ENCODE measurements around the gene COPB1.

Gene COPB1

DNA sequence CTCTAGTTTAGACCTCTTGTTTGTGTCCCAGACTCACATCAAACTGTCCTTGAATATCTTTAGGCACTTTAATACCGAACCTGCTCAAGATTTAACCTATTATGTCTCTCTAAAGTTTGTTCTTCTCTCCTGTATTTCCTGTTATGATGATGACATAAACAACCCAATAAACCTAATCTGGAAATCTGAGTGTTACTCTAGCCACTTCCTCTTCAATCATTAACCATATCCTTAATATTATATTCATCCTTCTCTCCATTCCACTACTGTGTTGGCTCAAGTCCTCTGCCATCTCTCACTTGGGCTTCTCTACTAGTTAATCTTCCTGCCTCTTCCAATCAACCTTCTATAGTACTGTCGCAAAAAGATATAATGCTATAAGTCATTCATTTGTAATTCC, 36.0 kb downstream of the COPB1 start:
- Histone ChIP-seq H3K9ac (ENCODE audit: low read depth, low read length) (no peak overlapping the region), H3K9me3 (ENCODE audit: control insufficient read depth, insufficient read depth, low read length) (no peaks in the 10 kb centered on the region), H3K4me1 (ENCODE audit: insufficient read depth, low read length) (no peaks in the 10 kb centered on the region), H3K36me3 (ENCODE audit: insufficient read depth, low read length) (peaks cover 25% of the 10 kb centered on the region)

GRCh38 chr11:14460147-14460546, 39.5 kb downstream of the COPB1 start:
- H3K9me3 ChIP-seq (ENCODE audit: control insufficient read depth, insufficient read depth, low read length), result no peaks in the 10 kb centered on the region

DNA sequence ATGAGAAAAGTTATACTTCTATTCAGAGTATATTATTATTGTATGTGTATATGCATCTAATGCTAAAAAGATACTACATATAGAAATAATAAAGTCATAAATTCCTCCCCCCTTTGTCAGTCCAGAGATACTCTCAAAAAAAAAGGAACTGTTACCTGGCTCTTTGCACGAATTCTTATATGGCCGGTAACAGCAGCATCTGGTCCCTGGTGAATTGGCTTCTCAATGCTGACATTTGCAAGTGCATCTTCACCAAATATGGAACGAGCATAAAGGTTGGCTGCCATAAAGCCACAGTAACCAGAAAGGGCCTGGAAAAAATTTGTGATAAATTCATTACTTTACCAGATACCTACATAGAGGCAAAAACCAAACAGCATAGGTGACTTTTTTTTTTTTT, 41.2 kb downstream of the COPB1 start:
- Histone ChIP-seq H3K36me3 (ENCODE audit: insufficient read depth, low read length) (peaks cover 14% of the 10 kb centered on the region), H3K9me3 (ENCODE audit: control insufficient read depth, insufficient read depth, low read length) (no peaks in the 10 kb centered on the region), H3K9ac (ENCODE audit: low read depth, low read length) (no peak overlapping the region), H3K4me1 (ENCODE audit: insufficient read depth, low read length) (no peaks in the 10 kb centered on the region)

More at GRCh38 chr11:14460147-14460546, 39.5 kb downstream of the COPB1 start:
- Histone ChIP-seq H3K9ac (ENCODE audit: low read depth, low read length) (no peak overlapping the region), H3K36me3 (ENCODE audit: insufficient read depth, low read length) (peaks cover 16% of the 10 kb centered on the region), H3K4me1 (ENCODE audit: insufficient read depth, low read length) (no peaks in the 10 kb centered on the region)

GRCh38 chr11:14455648-14456430, 43.8 kb downstream of the COPB1 start:
- Histone ChIP-seq H3K9ac (ENCODE audit: low read depth, low read length) (no peak overlapping the region), H3K9me3 (ENCODE audit: control insufficient read depth, insufficient read depth, low read length) (no peaks in the 10 kb centered on the region), H3K4me1 (ENCODE audit: insufficient read depth, low read length) (no peaks in the 10 kb centered on the region), H3K36me3 (ENCODE audit: insufficient read depth, low read length) (0 out of 2 replicates have a peak, but pooled peaks cover 5% of the 10 kb centered on the region)

DNA sequence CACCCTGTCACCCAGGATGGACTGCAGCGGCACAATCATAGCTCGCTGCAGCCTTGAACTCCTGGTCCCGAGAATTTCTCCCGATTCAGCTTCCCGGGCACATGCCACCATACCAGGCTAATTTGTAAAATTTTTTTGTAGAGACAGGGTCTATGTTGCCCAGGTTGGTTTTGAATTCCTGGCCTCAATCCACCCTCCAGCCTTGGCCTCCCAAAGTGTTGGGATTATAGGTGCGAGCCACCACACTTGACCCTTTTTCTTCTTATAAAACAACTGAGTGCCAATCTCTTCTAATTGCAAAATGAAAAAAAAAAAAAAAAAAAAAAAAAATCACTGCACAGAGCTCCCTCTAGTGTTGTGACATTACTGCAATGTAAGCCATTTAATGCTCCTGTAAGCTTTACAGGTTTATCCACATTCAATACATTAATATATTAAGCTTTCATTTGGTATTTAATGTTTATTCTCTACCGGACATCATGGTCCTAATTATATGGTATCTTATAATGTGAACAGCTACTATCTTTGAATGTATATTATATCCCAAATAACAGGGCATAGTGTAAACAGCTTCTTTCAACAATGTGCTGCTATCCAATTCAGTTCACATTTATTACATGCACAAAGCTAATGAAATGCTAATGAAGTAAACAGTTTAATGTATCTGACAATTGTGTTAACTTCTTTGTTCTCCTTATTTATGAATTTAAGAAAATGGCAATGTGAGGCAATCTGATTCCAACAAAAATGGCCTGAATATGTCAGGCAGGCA, 44.6 kb downstream of the COPB1 start:
- Histone ChIP-seq H3K36me3 (ENCODE audit: insufficient read depth, low read length) (0 out of 2 replicates have a peak, but pooled peaks cover 5% of the 10 kb centered on the region), H3K4me1 (ENCODE audit: insufficient read depth, low read length) (no peaks in the 10 kb centered on the region), H3K9me3 (ENCODE audit: control insufficient read depth, insufficient read depth, low read length) (no peaks in the 10 kb centered on the region), H3K9ac (ENCODE audit: low read depth, low read length) (no peak overlapping the region)

GRCh38 chr11:14451825-14452224, 47.8 kb downstream of the COPB1 start:
- no peaks in the 10 kb centered on the region for H3K4me1 ChIP-seq (ENCODE audit: insufficient read depth, low read length)
- H3K9ac ChIP-seq (ENCODE audit: low read depth, low read length), result no peak overlapping the region
- no peaks in the 10 kb centered on the region for H3K36me3 ChIP-seq (ENCODE audit: insufficient read depth, low read length)
- no peaks in the 10 kb centered on the region for H3K9me3 ChIP-seq (ENCODE audit: control insufficient read depth, insufficient read depth, low read length)

DNA sequence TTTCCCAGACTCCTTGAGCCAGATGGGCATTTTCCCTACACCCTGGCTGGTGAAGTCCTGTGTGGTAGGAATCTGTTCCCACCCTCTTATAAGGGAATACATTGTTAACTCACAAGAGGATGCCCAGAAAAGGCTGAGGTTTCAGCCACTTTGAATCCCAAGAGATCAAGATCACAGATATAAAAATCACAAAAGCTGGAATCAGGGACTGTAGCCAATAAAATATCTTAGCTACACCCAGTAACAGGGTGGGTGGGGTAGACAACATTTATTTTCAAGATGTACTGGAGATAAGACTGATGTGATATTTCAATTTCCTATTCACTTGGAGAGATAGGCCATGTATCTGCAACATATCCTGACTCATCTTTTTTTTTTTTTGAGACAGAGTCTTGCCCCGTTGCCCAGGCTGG, 50.3 kb downstream of the COPB1 start:
- no peaks in the 10 kb centered on the region for H3K9me3 ChIP-seq (ENCODE audit: control insufficient read depth, insufficient read depth, low read length)
- H3K9ac ChIP-seq (ENCODE audit: low read depth, low read length), result no peak overlapping the region
- H3K36me3 ChIP-seq (ENCODE audit: insufficient read depth, low read length), result no peaks in the 10 kb centered on the region
- H3K4me1 ChIP-seq (ENCODE audit: insufficient read depth, low read length), result peaks cover 10% of the 10 kb centered on the region

DNA sequence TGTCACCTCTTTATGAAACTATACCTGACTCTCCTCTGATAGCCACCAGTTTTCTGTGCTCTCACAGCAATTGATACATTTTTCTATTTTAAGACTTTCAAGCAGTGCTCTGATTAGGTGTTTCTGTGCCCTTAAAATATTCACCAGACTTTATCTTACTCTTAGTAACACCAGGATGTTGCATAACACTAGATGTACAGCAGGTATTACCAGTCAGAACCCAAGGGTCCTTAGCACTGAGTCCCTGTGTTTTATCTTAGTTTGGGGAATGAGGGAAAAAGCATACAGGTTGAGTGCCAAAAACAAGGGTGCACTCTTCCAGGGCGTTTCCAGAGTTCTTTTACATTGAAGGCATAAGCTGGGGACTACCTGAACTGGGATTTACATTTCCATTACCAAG, 51.4 kb downstream of the COPB1 start:
- H3K36me3 ChIP-seq (ENCODE audit: insufficient read depth, low read length), result no peaks in the 10 kb centered on the region
- peaks cover 17% of the 10 kb centered on the region for H3K4me1 ChIP-seq (ENCODE audit: insufficient read depth, low read length)
- H3K9me3 ChIP-seq (ENCODE audit: control insufficient read depth, insufficient read depth, low read length), result no peaks in the 10 kb centered on the region
- H3K9ac ChIP-seq (ENCODE audit: low read depth, low read length), result no peak overlapping the region

DNA sequence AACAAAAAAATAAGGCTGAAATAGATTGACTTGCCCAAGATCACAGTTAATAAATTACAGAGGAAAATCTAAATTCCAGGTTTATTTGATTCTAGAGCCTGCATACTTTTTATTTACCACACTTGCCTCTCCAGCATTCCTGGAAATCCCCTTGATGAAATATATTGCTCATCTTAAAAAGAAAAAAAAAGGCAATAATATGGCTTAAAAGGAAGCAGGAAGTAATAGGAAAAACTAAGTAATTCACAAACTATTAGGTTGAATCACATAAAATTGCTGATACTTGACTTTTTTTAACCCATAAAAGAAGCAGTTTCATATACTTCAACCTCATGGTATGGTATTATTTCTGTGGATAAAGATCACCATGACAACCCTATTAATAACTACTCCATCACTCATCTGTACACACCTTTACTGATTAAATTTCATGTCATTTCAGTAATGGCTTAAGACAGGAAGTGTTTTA, 52.9 kb downstream of the COPB1 start:
- Histone ChIP-seq H3K9me3 (ENCODE audit: control insufficient read depth, insufficient read depth, low read length) (no peaks in the 10 kb centered on the region), H3K9ac (ENCODE audit: low read depth, low read length) (no peak overlapping the region), H3K36me3 (ENCODE audit: insufficient read depth, low read length) (no peaks in the 10 kb centered on the region), H3K4me1 (ENCODE audit: insufficient read depth, low read length) (peaks cover 17% of the 10 kb centered on the region)

DNA sequence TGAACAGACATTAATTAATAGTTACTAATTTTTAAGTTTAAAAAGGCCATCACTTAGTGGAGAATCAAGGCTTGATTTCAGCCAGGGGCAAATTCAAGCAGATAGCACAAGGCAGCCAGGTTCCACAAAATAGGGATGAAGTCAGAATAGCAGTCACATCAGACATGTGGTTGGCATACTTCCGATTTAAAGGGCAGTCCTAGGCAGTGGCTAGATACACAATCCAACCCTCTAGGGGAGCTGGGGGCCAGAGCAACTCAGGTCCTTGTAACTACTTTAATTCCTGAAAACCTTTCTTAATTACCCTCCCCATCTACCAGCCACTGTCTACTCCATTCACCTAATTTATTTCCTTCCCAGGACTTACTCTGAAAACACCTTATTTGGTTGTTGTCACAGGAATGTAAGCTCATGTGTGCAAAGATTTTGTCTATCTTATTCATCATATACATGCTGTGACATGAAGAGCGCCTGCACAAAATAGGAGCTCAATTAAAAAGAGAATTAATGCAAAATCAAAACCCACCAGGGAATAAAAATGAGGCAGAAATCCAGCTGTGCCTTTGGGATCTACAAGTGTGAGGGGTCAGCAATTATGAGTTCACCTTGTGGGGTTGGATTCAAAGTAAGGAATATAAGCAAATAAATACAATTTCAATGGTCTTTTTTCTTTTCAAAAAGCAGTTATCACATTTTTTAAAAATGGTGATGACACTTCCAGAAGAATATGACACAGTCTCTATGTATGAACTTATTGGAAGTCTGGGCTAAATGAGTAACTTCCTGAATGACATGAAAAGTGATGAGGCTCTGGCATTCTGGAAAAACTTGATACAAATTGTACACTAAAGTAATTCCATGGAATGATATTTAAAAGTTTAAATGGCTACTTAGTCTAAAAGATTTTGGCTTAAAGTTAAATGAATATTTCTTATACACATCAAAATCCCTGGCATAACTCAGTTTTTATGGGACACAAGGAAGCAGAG, 53.8 kb downstream of the COPB1 start:
- no peaks in the 10 kb centered on the region for H3K9me3 ChIP-seq (ENCODE audit: control insufficient read depth, insufficient read depth, low read length)
- no peaks in the 10 kb centered on the region for H3K36me3 ChIP-seq (ENCODE audit: insufficient read depth, low read length)
- H3K4me1 ChIP-seq (ENCODE audit: insufficient read depth, low read length), result peaks cover 17% of the 10 kb centered on the region
- no peak overlapping the region for H3K9ac ChIP-seq (ENCODE audit: low read depth, low read length)

DNA sequence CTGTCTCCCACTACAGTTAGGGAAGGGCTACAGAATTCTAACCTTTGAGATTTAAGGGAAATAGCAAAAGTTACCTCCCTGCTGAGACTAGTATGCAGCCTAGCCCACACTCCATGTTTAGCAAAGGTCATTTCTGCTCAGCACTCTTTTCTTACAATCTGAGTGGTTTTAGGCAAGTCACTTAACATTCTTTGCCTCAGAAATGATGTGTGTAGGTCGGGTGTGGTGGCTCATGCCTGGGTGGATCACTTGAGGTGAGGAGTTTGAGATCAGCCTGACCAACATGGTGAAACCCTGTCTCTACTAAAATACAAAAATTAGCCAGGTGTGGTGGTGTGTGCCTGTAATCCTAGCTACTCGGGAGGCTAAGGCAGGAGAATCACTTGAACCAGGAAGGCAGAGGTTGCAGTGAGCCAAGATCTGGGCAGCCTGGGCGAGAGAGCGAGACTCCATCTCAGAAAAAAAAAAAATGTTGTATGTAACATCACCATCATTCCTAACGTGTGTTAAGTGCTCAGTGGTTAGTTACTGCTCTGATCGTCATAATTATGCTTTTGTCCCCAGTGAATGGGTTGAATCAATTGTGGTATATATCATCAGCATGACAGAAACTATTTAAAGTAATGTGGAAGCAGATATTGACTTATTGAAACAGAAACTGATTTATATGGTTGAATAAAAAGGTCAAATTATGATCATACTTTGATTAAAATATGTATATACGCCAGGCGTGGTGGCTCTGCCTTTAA, 55.0 kb downstream of the COPB1 start:
- H3K4me1 ChIP-seq (ENCODE audit: insufficient read depth, low read length), result peaks cover 17% of the 10 kb centered on the region
- H3K9me3 ChIP-seq (ENCODE audit: control insufficient read depth, insufficient read depth, low read length), result no peaks in the 10 kb centered on the region
- H3K9ac ChIP-seq (ENCODE audit: low read depth, low read length), result no peak overlapping the region
- H3K36me3 ChIP-seq (ENCODE audit: insufficient read depth, low read length), result no peaks in the 10 kb centered on the region

GRCh38 chr11:14443638-14444037, 56.0 kb downstream of the COPB1 start:
- peaks cover 17% of the 10 kb centered on the region for H3K4me1 ChIP-seq (ENCODE audit: insufficient read depth, low read length)
- no peak overlapping the region for H3K9ac ChIP-seq (ENCODE audit: low read depth, low read length)
- no peaks in the 10 kb centered on the region for H3K9me3 ChIP-seq (ENCODE audit: control insufficient read depth, insufficient read depth, low read length)
- H3K36me3 ChIP-seq (ENCODE audit: insufficient read depth, low read length), result no peaks in the 10 kb centered on the region

GRCh38 chr11:14435717-14436512, 63.7 kb downstream of the COPB1 start:
- H3K4me1 ChIP-seq (ENCODE audit: insufficient read depth, low read length), result no peaks in the 10 kb centered on the region
- no peaks in the 10 kb centered on the region for H3K36me3 ChIP-seq (ENCODE audit: insufficient read depth, low read length)
- no peaks in the 10 kb centered on the region for H3K9me3 ChIP-seq (ENCODE audit: control insufficient read depth, insufficient read depth, low read length)
- no peak overlapping the region for H3K9ac ChIP-seq (ENCODE audit: low read depth, low read length)
